Ishikawa (cell line): ENCODE results near the gene TCN1.

Experiments used
- CEBPB ChIP-seq: IDR thresholded peaks from 2 replicates; pipeline ENCODE4 v1.6.1; 2012
- EP300 ChIP-seq: IDR thresholded peaks from 2 replicates; pipeline ENCODE4 v1.6.1; 2012; ENCODE audit warnings: borderline replicate concordance
- MAX ChIP-seq: IDR thresholded peaks from 2 replicates; pipeline ENCODE4 v1.6.1; 2012
- NFIC ChIP-seq: IDR thresholded peaks from 2 replicates; pipeline ENCODE4 v1.6.1; 2012
- REST ChIP-seq: IDR thresholded peaks from 2 replicates; pipeline ENCODE4 v1.6.1; 2012; ENCODE audit warnings: low read depth, mild to moderate bottlenecking
- TCF12 ChIP-seq: IDR thresholded peaks from 2 replicates; pipeline ENCODE4 v1.6.1; 2012; ENCODE audit warnings: low read depth
- ZBTB7A ChIP-seq: IDR thresholded peaks from 2 replicates; pipeline ENCODE4 v1.6.1; 2012; ENCODE audit warnings: low read depth

GRCh38 chr11:59857439-59858434, 8.6 kb downstream of the TCN1 start:
- TF ChIP-seq NFIC (no peak), CEBPB (no peak), TCF12 (no peak), EP300 (no peak), ZBTB7A (no peak), MAX (no peak), REST (no peak)
